Astrocyte (in vitro differentiated cells and primary cell): Measurements from ENCODE around the gene A4GALT.

Experiments used
- CTCF ChIP-seq: IDR thresholded peaks from 2 replicates; pipeline ENCODE4 v1.5.1; 2011; ENCODE audit warnings: low read depth, mild to moderate bottlenecking, inconsistent platforms, low read length, moderate library complexity; ENCODE audit not compliant: insufficient read depth
- EZH2 ChIP-seq: IDR thresholded peaks from 2 replicates; pipeline ENCODE4 v1.6.1; 2012; ENCODE audit warnings: mild to moderate bottlenecking, low read length, inconsistent platforms; ENCODE audit not compliant: insufficient read depth

GRCh38 chr22:42644422-42645340 is 76.0 kb downstream of the A4GALT start:
- no peak for TF ChIP-seq CTCF
- TF ChIP-seq EZH2, result no peak
